Measurements from ENCODE around the gene OTOP2. TPM values are rescaled to one million over a fixed set of nuclear protein-coding genes. Genes with fewer than 3 reads are reported as not detected.
A peak's percentile ranks its signal among the peaks of the same experiment; 100 is the strongest.

The OTOP2 gene, protein sequence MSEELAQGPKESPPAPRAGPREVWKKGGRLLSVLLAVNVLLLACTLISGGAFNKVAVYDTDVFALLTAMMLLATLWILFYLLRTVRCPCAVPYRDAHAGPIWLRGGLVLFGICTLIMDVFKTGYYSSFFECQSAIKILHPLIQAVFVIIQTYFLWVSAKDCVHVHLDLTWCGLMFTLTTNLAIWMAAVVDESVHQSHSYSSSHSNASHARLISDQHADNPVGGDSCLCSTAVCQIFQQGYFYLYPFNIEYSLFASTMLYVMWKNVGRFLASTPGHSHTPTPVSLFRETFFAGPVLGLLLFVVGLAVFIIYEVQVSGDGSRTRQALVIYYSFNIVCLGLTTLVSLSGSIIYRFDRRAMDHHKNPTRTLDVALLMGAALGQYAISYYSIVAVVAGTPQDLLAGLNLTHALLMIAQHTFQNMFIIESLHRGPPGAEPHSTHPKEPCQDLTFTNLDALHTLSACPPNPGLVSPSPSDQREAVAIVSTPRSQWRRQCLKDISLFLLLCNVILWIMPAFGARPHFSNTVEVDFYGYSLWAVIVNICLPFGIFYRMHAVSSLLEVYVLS
- not detected for total RNA-seq

DNA sequence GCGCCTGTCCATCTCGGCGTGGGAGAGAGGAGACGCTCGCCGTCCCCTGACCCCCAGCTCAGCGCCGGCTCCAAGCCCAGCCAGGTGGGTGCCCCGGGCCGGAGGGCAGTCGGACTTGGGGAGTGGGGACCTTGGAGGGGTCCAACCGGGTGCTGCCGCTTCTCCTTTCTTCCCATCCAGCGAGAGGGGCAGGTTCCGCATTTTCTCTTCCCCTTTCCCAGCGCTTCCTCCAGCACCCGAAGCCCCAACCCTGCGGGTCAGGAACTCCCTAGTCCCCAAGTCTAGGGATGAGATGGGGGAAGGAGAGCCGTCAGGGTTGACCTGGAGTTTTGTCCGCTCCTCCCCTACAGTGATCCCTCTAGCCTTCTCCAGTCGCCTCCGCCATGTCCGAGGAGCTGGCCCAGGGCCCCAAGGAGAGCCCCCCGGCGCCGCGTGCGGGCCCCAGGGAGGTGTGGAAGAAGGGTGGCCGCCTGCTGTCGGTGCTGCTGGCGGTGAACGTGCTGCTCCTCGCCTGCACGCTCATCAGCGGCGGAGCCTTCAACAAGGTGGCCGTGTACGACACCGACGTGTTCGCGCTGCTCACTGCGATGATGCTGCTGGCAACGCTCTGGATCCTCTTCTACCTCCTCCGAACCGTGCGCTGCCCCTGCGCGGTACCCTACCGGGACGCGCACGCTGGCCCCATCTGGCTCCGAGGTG lies at the start of gene OTOP2:
Gene OTOP2, plus strand, starts transcription at position 24 of the 699 bp plus-strand sequence. Its CDS starts 360 bp downstream, at position 384.
- peak within 1 kb of the TSS; percentile 23 for H3K4me3 Mint-ChIP-seq
- H3K27ac Mint-ChIP-seq: no peak within 1 kb of the TSS
- no peaks in the 10 kb centered on the region for H3K9me3 Mint-ChIP-seq
- H3K27me3 Mint-ChIP-seq: peaks cover 32% of the 10 kb centered on the region
- H3K36me3 Mint-ChIP-seq (ENCODE audit: low read depth): no peaks in the 10 kb centered on the region
- no peaks in the 10 kb centered on the region for H3K4me1 Mint-ChIP-seq
- no peak for ATAC-seq (replicated peaks)

DNA sequence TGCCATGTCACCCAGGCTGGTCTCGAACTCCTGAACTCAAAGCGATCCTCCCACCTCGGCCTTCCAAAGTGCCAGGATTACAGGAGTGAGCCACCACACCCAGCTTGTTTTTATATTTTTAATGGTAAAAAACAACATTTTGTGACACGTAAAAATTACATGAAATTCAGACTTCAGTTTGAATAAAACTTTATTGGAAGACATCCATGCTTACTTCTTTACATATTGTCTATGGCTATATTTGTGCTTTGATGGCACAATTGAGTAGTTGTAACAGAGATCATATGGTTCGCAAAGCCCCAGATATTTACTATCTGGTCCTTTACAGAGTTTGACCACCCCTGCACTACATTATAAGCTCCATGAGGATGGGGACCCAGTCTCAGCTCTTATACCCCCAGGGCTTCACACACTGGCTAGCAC lies 49.4 kb upstream of the OTOP2 start:
- Mint-ChIP-seq H3K4me1 (peaks cover 16% of the 10 kb centered on the region), H3K9me3 (no peaks in the 10 kb centered on the region), H3K36me3 (ENCODE audit: low read depth) (peaks cover 22% of the 10 kb centered on the region), H3K27me3 (no peaks in the 10 kb centered on the region), H3K4me3 (peak overlapping the region; percentile 91), H3K27ac (no peak overlapping the region)
- no peak for ATAC-seq (replicated peaks)

DNA sequence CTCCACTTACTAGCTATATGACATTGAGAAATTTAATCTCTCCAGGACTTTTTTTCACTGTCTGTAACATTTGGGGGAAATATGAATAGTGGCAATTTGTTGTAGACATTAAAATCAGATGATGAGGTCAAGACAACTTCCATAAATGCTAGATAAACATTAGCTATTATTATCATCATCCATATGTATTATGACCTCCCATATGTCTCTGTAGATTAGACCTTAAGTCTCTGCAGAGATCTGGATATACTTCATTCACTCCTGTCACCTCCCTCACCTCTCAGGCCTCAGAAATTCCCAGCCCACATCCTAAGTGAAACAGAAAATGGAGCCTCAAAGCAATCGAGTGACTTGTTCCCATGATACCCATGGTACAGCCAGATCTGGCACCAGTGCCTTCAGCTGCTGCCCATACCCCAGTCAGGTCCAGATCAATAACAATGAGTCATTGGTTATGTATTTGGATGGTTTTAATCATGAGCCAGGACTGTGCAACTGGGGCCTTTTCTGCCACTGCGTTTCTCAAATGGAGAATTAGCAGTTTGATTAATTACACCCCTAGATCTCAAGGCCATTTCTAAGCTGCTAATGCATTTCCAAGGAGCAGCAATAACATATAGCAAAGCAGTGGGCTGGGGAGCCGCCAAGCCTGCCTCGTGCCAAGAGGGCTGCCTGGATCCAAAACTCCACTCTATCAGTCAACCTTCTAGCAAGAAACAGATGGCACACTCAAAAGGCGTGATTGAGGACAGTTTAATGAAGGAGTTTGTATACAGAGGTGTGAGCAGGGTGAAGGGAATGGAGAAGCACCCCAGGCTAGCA lies 48.7 kb upstream of the OTOP2 start:
- Mint-ChIP-seq H3K4me3 (peak overlapping the region; percentile 91), H3K27me3 (no peaks in the 10 kb centered on the region), H3K9me3 (no peaks in the 10 kb centered on the region), H3K36me3 (ENCODE audit: low read depth) (peaks cover 19% of the 10 kb centered on the region), H3K4me1 (peaks cover 16% of the 10 kb centered on the region), H3K27ac (no peak overlapping the region)
- no peak for ATAC-seq (replicated peaks)

DNA sequence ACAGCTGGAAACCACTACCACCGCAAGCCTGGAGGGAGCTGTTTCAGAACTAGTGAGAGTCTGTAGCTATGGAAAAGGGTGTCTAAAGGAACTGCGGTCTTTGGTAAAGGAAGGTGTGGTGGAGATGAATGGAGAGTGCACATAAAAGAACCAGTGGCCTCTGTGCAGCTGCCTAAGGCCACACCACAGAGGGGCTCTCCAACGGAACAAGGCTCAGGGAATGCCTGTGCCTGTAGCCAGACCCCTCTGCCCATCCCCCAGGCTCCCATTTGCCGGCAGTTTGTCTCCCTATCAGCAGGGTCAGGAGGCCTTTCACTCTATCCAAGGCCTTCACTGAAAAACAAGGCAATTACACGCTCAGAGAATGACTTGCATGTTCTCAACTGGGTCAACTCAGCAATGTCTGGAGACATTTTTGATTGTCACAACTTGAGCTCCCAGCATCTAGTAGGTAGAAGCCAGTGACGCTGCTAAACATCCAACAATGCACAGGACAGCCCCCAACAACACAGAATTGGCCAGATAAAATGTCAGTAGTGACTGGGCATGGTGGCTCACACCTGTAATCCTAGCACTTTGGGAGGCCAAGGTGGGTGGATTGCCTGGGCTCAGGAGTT lies 48.0 kb upstream of the OTOP2 start:
- Mint-ChIP-seq H3K36me3 (ENCODE audit: low read depth) (peaks cover 17% of the 10 kb centered on the region), H3K27ac (no peak overlapping the region), H3K4me1 (peaks cover 15% of the 10 kb centered on the region), H3K9me3 (no peaks in the 10 kb centered on the region), H3K4me3 (no peak overlapping the region), H3K27me3 (no peaks in the 10 kb centered on the region)
- no peak for ATAC-seq (replicated peaks)

DNA sequence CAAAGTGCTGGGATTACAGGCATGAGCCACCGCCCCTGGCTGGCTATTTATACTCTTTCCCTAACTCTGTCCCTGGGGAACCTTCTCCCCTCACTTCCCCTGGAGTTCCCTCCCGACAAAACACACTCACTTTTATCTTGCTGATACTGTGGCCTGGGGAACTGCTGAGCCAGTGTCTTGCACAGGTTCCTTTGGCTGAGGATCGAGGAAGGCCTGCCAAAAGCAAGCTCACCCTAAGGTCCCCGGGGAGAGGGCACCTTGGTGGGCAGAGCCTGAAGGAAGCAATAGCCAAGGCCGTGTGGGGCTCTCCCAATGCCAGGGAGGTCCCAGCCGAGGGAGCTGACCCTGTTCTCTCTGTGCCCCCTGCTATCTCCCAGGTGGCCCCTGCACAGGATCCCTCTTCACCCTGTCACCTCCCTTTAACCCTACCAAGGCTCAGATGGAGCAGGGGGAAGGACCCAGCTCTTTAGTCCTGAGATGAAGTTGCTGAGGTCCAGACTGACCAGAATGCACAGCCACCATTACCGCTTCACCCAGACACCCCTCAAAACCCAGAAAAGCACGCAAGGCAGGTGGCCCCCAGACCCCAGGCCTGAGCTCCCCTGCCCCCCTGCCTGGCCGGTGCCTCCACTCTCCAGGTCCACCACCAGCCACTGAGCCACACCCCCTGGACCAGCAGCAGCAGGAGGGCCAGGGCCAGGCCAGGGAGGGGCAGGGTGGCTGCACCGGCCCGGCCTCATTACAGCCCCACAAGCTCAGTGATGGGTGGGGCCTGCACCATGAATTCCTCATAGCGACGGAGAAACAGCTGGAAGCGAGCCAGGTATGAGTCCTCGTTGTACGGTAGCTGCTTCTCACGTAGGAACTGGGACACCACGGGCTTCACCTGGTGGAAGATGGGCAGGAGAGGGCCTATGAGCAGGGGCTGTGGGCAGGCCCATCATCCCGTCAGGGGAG lies 46.2 kb upstream of the OTOP2 start:
- Mint-ChIP-seq H3K27ac (no peak overlapping the region), H3K4me3 (no peak overlapping the region), H3K4me1 (no peaks in the 10 kb centered on the region), H3K27me3 (no peaks in the 10 kb centered on the region), H3K36me3 (ENCODE audit: low read depth) (peaks cover 6% of the 10 kb centered on the region), H3K9me3 (no peaks in the 10 kb centered on the region)
- no peak for ATAC-seq (replicated peaks)

DNA sequence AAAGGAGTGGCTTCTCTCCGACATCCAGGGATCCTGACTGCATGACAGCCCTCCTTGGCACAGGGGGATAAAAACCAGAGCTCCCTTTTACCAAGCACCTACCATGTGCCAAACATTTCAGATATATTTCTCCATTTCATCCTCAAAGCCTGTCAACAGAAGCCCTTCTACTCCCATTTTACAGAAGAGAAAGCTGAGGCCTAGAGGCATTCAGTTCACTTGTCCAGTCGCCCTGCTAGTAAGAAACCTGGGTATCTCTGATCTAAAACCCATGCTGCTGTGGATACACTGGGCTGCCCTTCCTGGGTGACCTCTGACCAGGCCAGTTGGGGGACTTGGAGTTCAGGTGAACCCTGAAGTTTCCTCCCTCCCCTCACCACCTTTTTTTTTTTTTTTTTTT lies 45.4 kb upstream of the OTOP2 start:
- H3K9me3 Mint-ChIP-seq: no peaks in the 10 kb centered on the region
- ATAC-seq (replicated peaks): no peak

DNA sequence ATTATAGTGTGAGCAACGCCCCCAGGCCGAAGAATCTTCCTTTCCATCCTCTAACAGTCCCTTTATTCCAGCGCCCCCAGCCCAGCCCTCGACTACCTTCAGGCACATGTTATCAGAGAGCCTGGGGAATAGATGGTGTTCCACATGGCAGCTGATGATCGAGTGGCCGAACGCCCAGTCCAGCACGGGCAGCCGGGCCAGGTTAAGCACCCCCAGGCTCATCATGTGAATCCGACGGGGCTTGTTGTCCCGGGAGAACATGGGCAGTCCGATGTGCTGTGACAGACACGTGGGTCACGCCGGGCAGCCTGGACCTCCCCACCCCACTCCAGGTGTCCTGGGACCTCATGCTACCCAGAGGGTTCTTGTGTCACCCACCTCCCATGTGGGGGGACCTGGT lies 44.8 kb upstream of the OTOP2 start:
- Mint-ChIP-seq H3K9me3 (no peaks in the 10 kb centered on the region), H3K27ac (no peak overlapping the region), H3K27me3 (peaks cover 3% of the 10 kb centered on the region), H3K36me3 (ENCODE audit: low read depth) (no peaks in the 10 kb centered on the region), H3K4me3 (no peak overlapping the region), H3K4me1 (no peaks in the 10 kb centered on the region)
- no peak for ATAC-seq (replicated peaks)

More for the DNA sequence above, 45.4 kb upstream of the OTOP2 start:
- Mint-ChIP-seq H3K4me1 (no peaks in the 10 kb centered on the region), H3K36me3 (ENCODE audit: low read depth) (no peaks in the 10 kb centered on the region), H3K27me3 (no peaks in the 10 kb centered on the region), H3K4me3 (no peak overlapping the region), H3K27ac (no peak overlapping the region)

DNA sequence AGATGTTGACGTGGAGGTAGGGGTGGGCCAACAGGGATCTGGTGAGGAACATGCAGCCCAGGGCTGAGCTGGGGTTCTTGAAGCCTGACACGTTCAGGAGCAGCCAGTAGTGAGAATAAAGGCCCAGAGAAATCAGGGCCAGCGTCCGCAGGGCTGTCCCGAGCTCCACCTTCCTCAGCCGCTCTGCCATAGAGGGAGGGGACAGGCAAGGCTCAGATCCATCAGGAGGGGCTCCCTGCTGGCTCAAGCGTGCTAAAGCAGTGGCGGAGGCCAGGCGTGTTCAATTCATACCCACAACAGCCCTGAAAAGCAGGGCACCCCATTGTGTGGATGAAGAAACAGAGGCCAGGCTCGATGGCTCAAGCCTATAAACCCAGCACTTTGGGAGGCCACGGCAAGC lies 43.0 kb upstream of the OTOP2 start:
- Mint-ChIP-seq H3K27me3 (peaks cover 11% of the 10 kb centered on the region), H3K4me3 (no peak overlapping the region), H3K27ac (no peak overlapping the region), H3K4me1 (no peaks in the 10 kb centered on the region), H3K36me3 (ENCODE audit: low read depth) (no peaks in the 10 kb centered on the region), H3K9me3 (no peaks in the 10 kb centered on the region)
- ATAC-seq (replicated peaks): no peak

DNA sequence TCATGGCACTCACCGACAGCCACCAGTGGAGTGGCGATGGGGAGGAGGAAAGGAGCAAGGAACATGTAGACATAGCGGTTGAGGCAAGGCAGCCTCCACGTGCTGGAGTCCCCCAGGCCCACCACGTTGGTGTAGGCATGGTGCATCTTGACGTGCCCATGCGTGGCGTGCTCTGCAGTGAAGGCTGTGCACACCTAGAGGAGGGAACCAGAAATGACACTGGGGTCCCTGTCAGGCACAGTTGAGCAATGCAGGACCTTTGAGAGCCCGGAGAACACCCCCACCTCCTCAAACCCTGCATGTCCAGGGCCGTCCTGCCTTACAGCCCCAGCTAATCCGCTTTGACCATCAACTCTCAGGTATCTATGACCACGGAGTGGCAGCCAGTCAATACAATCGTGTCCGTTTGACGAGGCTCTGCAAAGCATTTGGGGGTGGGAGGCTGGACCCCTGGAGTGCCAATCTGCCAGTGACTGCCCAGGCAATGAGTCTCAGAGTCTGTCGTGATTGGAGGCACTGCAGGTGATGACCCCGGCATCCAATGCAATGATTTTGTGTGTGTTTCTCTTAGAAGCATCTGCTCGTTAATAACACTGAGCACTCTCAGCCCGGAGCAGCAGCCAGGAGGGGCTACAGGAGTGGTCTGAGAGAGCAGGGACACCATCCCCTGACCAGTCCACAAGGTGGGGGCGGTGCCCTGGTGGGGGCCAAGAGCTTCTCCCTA lies 41.4 kb upstream of the OTOP2 start:
- no peak overlapping the region for H3K27ac Mint-ChIP-seq
- ATAC-seq (replicated peaks): no peak
- H3K4me1 Mint-ChIP-seq: no peaks in the 10 kb centered on the region
- no peaks in the 10 kb centered on the region for H3K36me3 Mint-ChIP-seq (ENCODE audit: low read depth)
- H3K4me3 Mint-ChIP-seq: no peak overlapping the region
- peaks cover 21% of the 10 kb centered on the region for H3K27me3 Mint-ChIP-seq
- no peaks in the 10 kb centered on the region for H3K9me3 Mint-ChIP-seq

DNA sequence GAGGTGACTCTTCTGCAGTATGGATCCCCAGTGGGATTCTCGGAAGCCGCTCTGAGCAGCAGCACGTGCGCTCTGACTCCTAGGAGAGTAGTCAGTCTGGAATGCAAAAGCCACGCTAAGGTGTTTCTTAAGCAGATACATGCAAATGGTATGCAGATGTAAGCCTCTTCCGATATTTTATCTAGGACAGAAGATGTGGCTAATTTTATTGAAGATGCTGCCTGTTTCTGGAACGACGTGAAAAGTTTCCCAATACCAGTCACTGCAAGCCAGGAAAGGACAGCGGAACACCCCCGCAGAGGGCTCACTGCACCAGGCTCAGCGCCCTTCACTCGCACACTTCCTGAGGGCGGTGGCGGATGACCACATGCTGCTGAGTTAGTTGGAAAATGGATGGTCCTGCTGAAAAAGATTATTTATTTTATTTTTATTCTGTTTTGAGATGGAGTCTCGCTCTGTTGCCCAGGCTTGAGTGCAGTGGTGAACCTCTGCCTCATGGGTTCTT lies 40.8 kb upstream of the OTOP2 start:
- H3K9me3 Mint-ChIP-seq: no peaks in the 10 kb centered on the region

DNA sequence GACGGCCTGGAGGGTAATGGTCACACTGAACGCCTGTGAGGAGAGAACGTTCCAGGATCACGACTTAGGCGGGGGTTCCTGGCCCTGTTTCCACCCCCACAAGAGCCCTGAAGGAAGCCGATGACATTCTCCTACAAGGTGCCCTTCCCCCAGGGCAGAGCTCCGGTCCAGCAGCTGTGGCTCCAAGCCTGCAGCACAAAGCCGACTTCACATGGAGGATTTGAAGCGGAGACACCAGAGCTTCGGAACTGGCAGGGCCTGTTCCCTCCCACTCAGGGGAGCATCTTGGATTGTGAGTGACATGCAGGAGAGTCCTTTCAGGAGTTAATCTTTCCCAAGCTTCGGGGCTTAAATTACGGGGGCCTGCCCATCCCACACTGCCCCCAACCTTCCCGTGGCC lies 35.6 kb upstream of the OTOP2 start:
- H3K4me3 Mint-ChIP-seq: no peak overlapping the region
- H3K36me3 Mint-ChIP-seq (ENCODE audit: low read depth): no peaks in the 10 kb centered on the region
- H3K27ac Mint-ChIP-seq: no peak overlapping the region
- no peaks in the 10 kb centered on the region for H3K9me3 Mint-ChIP-seq
- no peaks in the 10 kb centered on the region for H3K4me1 Mint-ChIP-seq
- no peak for ATAC-seq (replicated peaks)
- peaks cover 21% of the 10 kb centered on the region for H3K27me3 Mint-ChIP-seq

More for the DNA sequence above, 40.8 kb upstream of the OTOP2 start:
- Mint-ChIP-seq H3K27ac (no peak overlapping the region), H3K36me3 (ENCODE audit: low read depth) (no peaks in the 10 kb centered on the region), H3K4me1 (no peaks in the 10 kb centered on the region), H3K27me3 (peaks cover 21% of the 10 kb centered on the region), H3K4me3 (no peak overlapping the region)
- no peak for ATAC-seq (replicated peaks)

DNA sequence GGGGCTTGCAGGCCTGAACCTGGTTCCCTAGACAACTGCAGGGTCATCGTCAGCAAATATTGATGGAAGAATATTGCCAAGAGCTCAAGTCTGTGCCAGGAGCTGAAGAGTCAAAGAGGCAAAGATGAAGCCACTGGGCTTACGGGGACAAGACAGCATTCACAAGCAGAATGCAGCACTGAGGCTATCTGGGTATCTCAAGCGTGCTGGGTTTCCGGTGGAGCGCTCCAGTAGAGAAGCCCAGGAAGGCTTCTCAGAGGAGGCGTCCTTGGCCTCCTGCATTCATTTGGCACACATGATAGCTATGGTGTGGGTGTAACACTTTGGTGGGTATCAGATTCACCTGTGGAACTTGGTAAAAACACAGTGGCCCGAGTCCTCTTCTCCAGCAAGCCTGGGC lies 33.5 kb upstream of the OTOP2 start:
- Mint-ChIP-seq H3K27me3 (peaks cover 26% of the 10 kb centered on the region), H3K4me3 (no peak overlapping the region), H3K9me3 (no peaks in the 10 kb centered on the region), H3K4me1 (no peaks in the 10 kb centered on the region), H3K27ac (no peak overlapping the region), H3K36me3 (ENCODE audit: low read depth) (no peaks in the 10 kb centered on the region)
- no peak for ATAC-seq (replicated peaks)

All from activated T-helper 17 cell treated with anti-CD3 and anti-CD28 coated beads, Interleukin-2, amount 50 U/mL, for 72 hours (primary cell).